DOHH2 (cell line): Measurements from ENCODE around the gene USP6NL.

Experiments used
- CTCF ChIP-seq: fragments of 200-600 bp; sonication (generic); IDR thresholded peaks from one replicate; pipeline ENCODE4 v1.5.1; 2014; ENCODE audit warnings: antibody characterized with exemption, mild to moderate bottlenecking, low read depth, low read length; ENCODE audit not compliant: poor library complexity, severe bottlenecking
- EZH2phosphoT487 ChIP-seq: fragments of 200-600 bp; sonication (generic); IDR thresholded peaks from 2 replicates; pipeline ENCODE4 v1.6.1; 2017; ENCODE audit warnings: borderline replicate concordance, mild to moderate bottlenecking, antibody characterized with exemption, low read length, moderate library complexity, mixed read lengths

DNA sequence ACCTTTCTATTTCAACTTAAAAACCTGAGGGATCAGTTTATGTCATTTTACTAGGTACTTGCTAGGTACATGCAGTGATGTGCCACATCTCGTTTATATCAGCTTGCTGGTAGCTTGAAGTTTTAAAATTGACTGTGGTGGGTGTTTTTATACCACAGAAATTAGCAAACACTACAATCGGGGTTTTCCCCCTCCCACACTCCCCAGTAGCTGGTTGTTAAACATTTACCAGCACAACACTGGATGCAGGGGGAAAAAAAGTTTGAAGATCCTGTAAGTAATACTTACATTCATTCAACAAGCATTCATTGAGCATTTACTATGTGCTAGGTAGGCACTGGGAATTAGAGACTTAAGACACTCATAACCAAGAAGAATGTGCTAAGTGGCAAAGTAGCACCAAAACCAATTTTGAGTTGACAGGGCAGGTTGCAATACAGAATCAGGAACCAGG, 32.6 kb downstream of the USP6NL start:
- no peak for TF ChIP-seq CTCF
- no peak for TF ChIP-seq EZH2phosphoT487
